K562 (cell line): ENCODE results near the gene TGM5. TPM values are rescaled to one million over a fixed set of nuclear protein-coding genes. Genes with fewer than 3 reads are reported as not detected.

ENCODE experiments used
- ATAC-seq: fragments of 200-7000 bp; cut with Tn5 transposase; 3 replicates; pipeline ENCODE4 v1.9.1; 2020; ENCODE audit warnings: moderate library complexity
- BruUV-seq: library from RNA; stranded (reverse); fragments of 400-500 nt; replicated peaks from 2 replicates; lab custom pipeline; 2021; lab: Mats Ljungman, UMichigan
- CTCF ChIA-PET: fragments of 300-600 bp; formaldehyde crosslinking; extraction: SDS; loops from one replicate; lab custom pipeline; 2021; ENCODE audit warnings: low intra/inter-chr PET ratio; lab: Yijun Ruan, JAX
- POLR2A ChIA-PET: fragments of 300-600, 350-650 bp; sonication (Branson Sonifier 250); formaldehyde crosslinking; extraction: SDS; loops from one replicate; lab custom pipeline; 2021; ENCODE audit warnings: antibody characterized with exemption, inconsistent platforms; lab: Yijun Ruan, JAX
- DNase-seq, 4 experiments: peaks; one replicate each; pipeline versions ENCODE4 v3.0.0 to v3.0.0-alpha.2; 2011 to 2018; ENCODE audit warnings: low spot score in 3 of 4, mixed read lengths in 3 of 4; ENCODE audit errors: extremely low read depth in 1 of 4
- FAIRE-seq: peaks from 2 replicates; lab custom pipeline; 2011; peaks lifted over from hg19 to GRCh38; lab: Jason Lieb, UNC
- H2AFZ ChIP-seq: 2 replicates; pipeline ENCODE4 v1.6.0; 2011; ENCODE audit warnings: low read depth, low read length, control low read depth, inconsistent platforms
- H3K27ac ChIP-seq: fragments of 200-600 bp; 3 replicates; pipeline ENCODE4 v1.8.0; 2011; ENCODE audit warnings: low read depth, mild to moderate bottlenecking, control low read depth, inconsistent platforms, low read length, moderate library complexity, mixed read lengths; ENCODE audit errors: extremely low read depth
- H3K27me3 ChIP-seq, 2 experiments: fragments of 300-600 bp in 1 of 2; 2 replicates in 1 of 2; 3 replicates in 1 of 2; pipeline versions ENCODE4 v1.6.0 to v1.8.0; 2011; ENCODE audit warnings: inconsistent platforms in 2 of 2, low read length in 2 of 2, mild to moderate bottlenecking in 1 of 2, mixed read lengths in 1 of 2, moderate library complexity in 1 of 2; ENCODE audit not compliant: control insufficient read depth in 2 of 2, insufficient read depth in 2 of 2
- H3K36me3 ChIP-seq: fragments of 300-600 bp; 3 replicates; pipeline ENCODE4 v1.8.0; 2011; ENCODE audit warnings: mild to moderate bottlenecking, low read length, inconsistent platforms; ENCODE audit not compliant: control insufficient read depth, insufficient read depth
- H3K4me1 ChIP-seq, 2 experiments: fragments of 200-600 bp in 1 of 2; replicated peaks in 1 of 2; 2 replicates in 1 of 2; 3 replicates in 1 of 2; pipeline versions ENCODE4 v1.5.1 to v1.8.0; 2011; ENCODE audit warnings: inconsistent platforms in 2 of 2, low read length in 2 of 2, mild to moderate bottlenecking in 1 of 2, mixed read lengths in 1 of 2, moderate library complexity in 1 of 2; ENCODE audit not compliant: control insufficient read depth in 2 of 2, insufficient read depth in 2 of 2
- H3K4me2 ChIP-seq: 2 replicates; pipeline ENCODE4 v1.6.1; 2011; ENCODE audit warnings: low read length, control low read depth, inconsistent platforms, mixed read lengths; ENCODE audit not compliant: insufficient read depth
- H3K4me3 ChIP-seq: fragments of 200-600 bp; sonication (generic), shearing (Covaris generic); 2 replicates; pipeline ENCODE4 v1.5.1; 2016; ENCODE audit warnings: control low read depth, inconsistent platforms
- H3K79me2 ChIP-seq: fragments of 200-600 bp; 3 replicates; pipeline ENCODE4 v1.8.0; 2011; ENCODE audit warnings: low read length, inconsistent platforms; ENCODE audit not compliant: control insufficient read depth, insufficient read depth
- H3K9ac ChIP-seq, 2 experiments: 2 replicates each; pipeline versions ENCODE4 v1.6.0 to v1.6.1; 2011; ENCODE audit warnings: low read depth in 2 of 2, low read length in 2 of 2, control low read depth in 1 of 2, inconsistent platforms in 1 of 2, mild to moderate bottlenecking in 1 of 2, mixed read lengths in 1 of 2; ENCODE audit not compliant: insufficient read depth in 1 of 2
- H3K9me1 ChIP-seq: one replicate; pipeline ENCODE4 v1.6.0; 2011; ENCODE audit warnings: inconsistent platforms, mild to moderate bottlenecking, low read length, moderate library complexity; ENCODE audit not compliant: control insufficient read depth, insufficient read depth
- H3K9me3 ChIP-seq: replicated peaks from 2 replicates; pipeline ENCODE4 v1.5.1; 2011; ENCODE audit warnings: low read depth, low read length, inconsistent platforms; ENCODE audit not compliant: control insufficient read depth, insufficient read depth
- H4K20me1 ChIP-seq: replicated peaks from 2 replicates; pipeline ENCODE4 v1.6.1; 2011; ENCODE audit warnings: low read length, inconsistent platforms, mixed read lengths; ENCODE audit not compliant: control insufficient read depth, insufficient read depth
- ASH1L ChIP-seq: fragments of 450-650 bp; IDR thresholded peaks from 2 replicates; pipeline ENCODE4 v1.6.1; 2018; ENCODE audit warnings: borderline replicate concordance, mild to moderate bottlenecking, low read depth; ENCODE audit not compliant: partially characterized antibody
- ELF1 ChIP-seq: fragments of 200-800 bp; sonication (Bioruptor generic); IDR thresholded peaks from 2 replicates; pipeline ENCODE4 v1.6.1; 2016; ENCODE audit warnings: missing genetic modification characterization, missing compliant biosample characterization
- FOXJ2 ChIP-seq: fragments of 200-800 bp; sonication (Bioruptor generic); IDR thresholded peaks from 2 replicates; pipeline ENCODE4 v1.6.1; 2016; ENCODE audit warnings: missing genetic modification characterization, missing compliant biosample characterization
- MTA2 ChIP-seq: fragments of 450-650 bp; IDR thresholded peaks from 2 replicates; pipeline ENCODE4 v1.6.1; 2016; ENCODE audit warnings: low read depth
- WGBS: fragments of 100-300 bp; shearing (Covaris generic); methylation state at CpG from one replicate; pipeline ENCODE4 v1.1.6; 2016; ENCODE audit warnings: low coverage, mixed read lengths; ENCODE audit not compliant: insufficient coverage; ENCODE audit errors: missing lambda C conversion rate; 5-methylcytosine and 5-hydroxymethylcytosine counted together
- in situ Hi-C: fragments of 300-500 bp; cut with MboI; formaldehyde crosslinking; loops from 4 replicates; pipeline ENCODE4 v1.15.0; 2018; ENCODE audit warnings: inconsistent platforms, mixed read lengths
- intact Hi-C: fragments of 100-400 bp; cut with micrococcal nuclease; formaldehyde crosslinking; loops from 2 replicates; pipeline ENCODE4 v1.14.2; 2022
- polyA plus RNA-seq, 8 experiments: library from polyadenylated mRNA; depleted of rRNA in 4 of 8; stranded (reverse) in 5 of 8; unstranded in 3 of 8; fragments of >200 nt; fragmentation: Nextera tagmentation in 2 of 8; fragmentation: Illumina TruSeq in 1 of 8; extraction: Ambion mirVana in 2 of 8; extraction: Trizol in 1 of 8; gene quantifications; 2 replicates each; pipeline versions ENCODE4 v1.2.1 to v1.2.3, GENCODE V29; 2011 to 2014; ENCODE audit warnings: inconsistent platforms in 1 of 8, missing spikeins in 1 of 8
- total RNA-seq, 7 experiments: library from RNA; depleted of rRNA in 6 of 7; stranded (reverse); fragments of >200 nt in 6 of 7; fragmentation: Illumina TruSeq in 2 of 7; extraction: Trizol in 2 of 7; gene quantifications; 2 replicates each; pipeline versions ENCODE4 v1.2.1 to v1.2.3, GENCODE V29; 2011 to 2021; ENCODE audit warnings: low replicate concordance in 1 of 7

TGM5 gene
- total and polyA plus RNA-seq, 9 of the 15 experiments (the other 6 are each of a cell fraction or from before 2014, with no cell fraction given) = 0.03 to 0.10 (median 0.07) TPM; not detected in 6

- TF ChIP-seq FOXJ2 (tag) = no peak
Measured at GRCh38 chr15:43260011-43260615, 6.6 kb downstream of the TGM5 start (continued).

- intact Hi-C loops = no loop called here
- TF ChIP-seq ASH1L = no peak
- no peak for TF ChIP-seq MTA2
- TF ChIP-seq ELF1 = no peak
- Histone ChIP-seq H3K4me3 (no peak overlapping the region), H3K4me1 (peaks cover 0 to 3% of the 10 kb centered on the region in 2 experiments; a peak in 2 of 5 replicates), H3K9ac (no peak overlapping the region; a peak in 1 of 4 replicates), H3K79me2 (no peaks in the 10 kb centered on the region), H3K4me2 (no peak overlapping the region), H3K36me3 (no peaks in the 10 kb centered on the region), H3K27me3 (peaks cover 0 to 20% of the 10 kb centered on the region in 2 experiments; a peak in 3 of 5 replicates), H3K9me1 (no peaks in the 10 kb centered on the region), H3K9me3 (no peaks in the 10 kb centered on the region), H3K27ac (no peak overlapping the region), H2AFZ (no peak overlapping the region), H4K20me1 (no peaks in the 10 kb centered on the region; the same call in 1 of the 2 replicates)
- ATAC-seq = no peak
- ChIA-PET POLR2A (no interaction called here), CTCF (no interaction called here)
- in situ Hi-C loops = no loop called here
- 62% methylated on average over 5 of the region's 8 CpGs for WGBS
- no peak for FAIRE-seq
- DNase-seq = no peak
- no TSS peak for BruUV-seq
Measured at GRCh38 chr15:43258781-43259180, 7.9 kb downstream of the TGM5 start.
